Gastrocnemius medialis (tissue), 4 donors: Measurements from ENCODE around the gene DUT. TPM values are rescaled to one million over a fixed set of nuclear protein-coding genes. Genes with fewer than 3 reads are reported as not detected.

ENCODE experiments used
- ATAC-seq, 2 donors: fragments of 150-250 bp; one replicate each; pipeline ENCODE4 v1.9.1; 2016
- DNase-seq, 2 donors: peaks; one replicate each; pipeline ENCODE4 v3.0.0-alpha.2; 2019
- H3K27ac ChIP-seq, 4 donors: fragments of 200-600 bp; sonication (generic); 1 replicate in 1 of 4; 2 replicates in 3 of 4; pipeline ENCODE4 v1.5.1; 2016 to 2018; ENCODE audit warnings: mild to moderate bottlenecking in 2 of 4, moderate library complexity in 1 of 4
- H3K27me3 ChIP-seq, 3 donors: fragments of 200-600 bp; sonication (generic) in 2 of 3; 1 replicate in 1 of 3; 2 replicates in 2 of 3; pipeline versions ENCODE4 v1.5.1 to v1.6.0; 2016 to 2019; ENCODE audit warnings: mild to moderate bottlenecking in 1 of 3, moderate library complexity in 1 of 3
- H3K36me3 ChIP-seq, 2 donors: fragments of 200-600 bp; sonication (generic) in 1 of 2; one replicate each; pipeline ENCODE4 v1.5.1; 2017 to 2018
- H3K4me1 ChIP-seq, 2 donors: fragments of 200-600 bp; sonication (generic) in 1 of 2; one replicate each; pipeline ENCODE4 v1.5.1; 2016 to 2017; ENCODE audit warnings: mild to moderate bottlenecking in 2 of 2
- H3K4me3 ChIP-seq, 4 donors: fragments of 200-600 bp; sonication (generic) in 3 of 4; 1 replicate in 1 of 4; 2 replicates in 3 of 4; pipeline ENCODE4 v1.5.1; 2016 to 2019; ENCODE audit warnings: mild to moderate bottlenecking in 2 of 4
- H3K9me3 ChIP-seq, 3 donors: fragments of 200-600 bp; sonication (generic) in 2 of 3; 1 replicate in 1 of 3; 2 replicates in 2 of 3; pipeline ENCODE4 v1.5.1; 2016 to 2019
- CTCF ChIP-seq, 5 experiments: fragments of 450-650 bp in 3 of 5; fragments of 200-600 bp in 2 of 5; sonication (generic) in 2 of 5; IDR thresholded peaks in 4 of 5; conservative IDR thresholded peaks in 1 of 5; 1 replicate in 4 of 5; 2 replicates in 1 of 5; pipeline ENCODE4 v1.5.1; 2016 to 2019; ENCODE audit warnings: antibody characterized with exemption in 5 of 5, mild to moderate bottlenecking in 3 of 5, moderate library complexity in 3 of 5
- POLR2A ChIP-seq, 2 donors: fragments of 450-650 bp; IDR thresholded peaks; one replicate each; pipeline ENCODE4 v1.6.1; 2017; ENCODE audit warnings: antibody characterized with exemption in 2 of 2, mild to moderate bottlenecking in 2 of 2, moderate library complexity in 2 of 2
- in situ Hi-C, 4 donors: fragments of 200-750 bp; cut with MboI; loops; one replicate each; pipeline versions ENCODE4 v1.15.0 to v1.8.0; 2017; ENCODE audit warnings: low sequenced_read_pairs in 4 of 4
- intact Hi-C: fragments of 100-400 bp; cut with DNase I; formaldehyde crosslinking; loops from one replicate; pipeline ENCODE4 v1.15.1; 2023; ENCODE audit warnings: low total_unique reads
- total RNA-seq, 4 donors: library from RNA; depleted of rRNA; stranded (reverse); fragments of >200 nt; gene quantifications; one replicate each; pipeline versions ENCODE4 v1.1.0 to v1.2.3, GENCODE V29; 2016

DUT gene
- total RNA-seq, 4 donors from 2014 or later: 40.0 to 73.0 (median 45.0) TPM

DNA sequence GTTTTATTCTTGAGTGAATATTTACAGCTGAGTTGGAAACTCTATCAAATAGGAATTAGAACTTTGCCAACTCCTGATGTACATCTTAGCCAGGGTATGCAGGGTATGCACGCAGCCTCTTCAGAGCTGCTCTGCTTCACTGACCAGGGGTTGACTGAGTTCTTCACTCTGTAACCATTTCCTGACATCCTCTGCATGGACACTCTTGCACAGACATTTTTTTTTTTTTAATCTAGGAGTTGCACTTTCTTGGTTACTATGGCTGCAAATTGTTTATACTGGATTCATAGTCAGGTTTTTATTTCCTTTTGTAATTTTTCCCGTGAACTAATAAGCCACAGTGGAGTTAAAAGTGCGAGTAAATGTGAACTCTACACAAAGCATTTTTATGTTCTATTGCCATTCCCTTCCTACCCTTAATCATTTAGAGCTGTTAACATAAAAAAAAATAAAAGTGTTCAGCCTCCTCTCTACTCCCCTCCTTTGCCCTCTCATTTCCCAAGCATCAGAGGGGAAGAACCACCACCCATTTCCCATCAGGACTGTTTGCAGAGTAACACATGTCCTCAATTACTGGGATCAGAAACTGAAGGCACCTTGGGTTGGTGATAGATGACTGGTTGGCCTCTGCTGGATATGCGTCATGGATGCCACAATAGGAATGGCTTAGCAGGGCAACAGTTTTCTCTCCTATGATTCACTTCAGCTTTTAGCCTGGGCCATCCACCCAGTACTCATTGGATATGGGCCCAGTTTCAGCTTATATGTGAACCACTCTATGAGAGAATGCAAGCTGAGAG is 54.0 kb downstream of the DUT start:
- peaks cover 10 to 13% of the 10 kb centered on the region in 2 donors for H3K4me1 ChIP-seq
- no peak overlapping the region for H3K4me3 ChIP-seq
- no peaks in the 10 kb centered on the region for H3K27me3 ChIP-seq
- ATAC-seq: no peak
- no peaks in the 10 kb centered on the region for H3K9me3 ChIP-seq
- no peak overlapping the region for H3K27ac ChIP-seq
- DNase-seq: no peak
- no peak for TF ChIP-seq CTCF (IDR thresholded peaks at IDR 0.05 in 4 of 5, conservative IDR thresholded peaks at IDR 0.05 in 1 of 5)
- no peak for TF ChIP-seq POLR2A (IDR thresholded peaks at IDR 0.05)
- intact Hi-C loops (no loop called here), in situ Hi-C loops (no loop called here)
- no peaks in the 10 kb centered on the region for H3K36me3 ChIP-seq

DNA sequence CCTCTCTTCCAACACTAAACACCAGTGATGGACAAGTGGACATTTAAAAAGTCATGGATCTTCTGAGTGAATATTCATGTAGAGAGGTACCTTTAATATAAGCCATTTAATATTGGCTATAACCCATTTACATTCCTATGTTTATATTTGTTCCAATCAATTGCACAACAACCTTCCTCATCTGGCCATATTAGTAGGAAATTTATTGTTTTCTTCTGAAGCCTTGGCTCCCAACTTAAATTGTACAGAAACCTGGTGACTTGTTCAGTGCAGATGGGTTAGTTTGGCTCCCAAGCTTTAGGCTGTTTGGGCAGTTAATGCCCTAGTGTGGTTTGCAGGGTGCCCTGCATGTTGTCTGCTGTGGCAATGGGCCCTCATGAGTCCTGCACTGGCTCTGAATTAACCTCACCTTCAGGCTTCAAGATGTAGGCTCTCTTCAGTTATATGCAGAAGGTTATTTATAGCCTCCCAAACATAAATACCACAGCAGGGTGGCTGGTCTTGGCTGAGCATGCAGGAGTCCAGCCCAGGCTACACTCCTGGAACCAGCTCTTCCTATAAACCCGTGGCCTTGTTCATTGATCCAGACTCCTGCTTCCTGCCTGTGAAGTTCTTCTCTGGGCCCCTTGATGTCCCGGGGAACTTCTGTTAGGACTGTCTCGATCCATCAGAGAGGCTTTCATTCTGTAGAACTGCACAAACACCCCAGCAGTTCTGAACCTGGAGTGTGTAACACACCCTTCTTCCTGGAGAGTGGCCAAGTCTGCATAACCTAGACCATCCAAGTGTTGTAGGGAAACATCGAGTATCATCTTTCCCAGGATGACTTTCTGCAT is 57.0 kb downstream of the DUT start:
- intact Hi-C loops (no loop called here), in situ Hi-C loops (no loop called here)
- DNase-seq (no peak), ATAC-seq (no peak)
- no peak overlapping the region for H3K27ac ChIP-seq
- TF ChIP-seq POLR2A (IDR thresholded peaks at IDR 0.05) (no peak), CTCF (IDR thresholded peaks at IDR 0.05 in 4 of 5, conservative IDR thresholded peaks at IDR 0.05 in 1 of 5) (no peak)
- H3K4me1 ChIP-seq: peaks cover 10 to 13% of the 10 kb centered on the region in 2 donors
- no peaks in the 10 kb centered on the region for H3K27me3 ChIP-seq
- H3K4me3 ChIP-seq: no peak overlapping the region
- H3K9me3 ChIP-seq: no peaks in the 10 kb centered on the region
- no peaks in the 10 kb centered on the region for H3K36me3 ChIP-seq

DNA sequence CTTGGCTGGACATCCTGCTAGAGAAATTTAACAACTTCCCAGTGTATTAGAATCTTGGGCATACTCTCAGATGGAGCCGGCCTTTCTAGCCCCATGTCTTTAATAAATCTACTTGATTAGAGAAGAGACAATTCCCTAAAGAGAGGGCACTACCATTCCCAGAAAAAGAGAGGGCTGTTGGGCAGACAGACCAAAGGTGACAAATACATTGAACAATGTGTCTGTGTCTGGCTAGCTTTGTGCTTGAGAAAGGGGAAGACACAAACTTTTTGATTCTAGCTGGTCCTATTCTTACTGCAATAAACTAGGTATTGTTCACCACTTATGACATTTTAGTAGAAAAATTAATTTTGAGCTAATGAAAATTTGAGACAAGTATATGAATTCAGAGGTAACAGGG is 57.7 kb downstream of the DUT start:
- no peaks in the 10 kb centered on the region for H3K27me3 ChIP-seq
- no peak for TF ChIP-seq POLR2A (IDR thresholded peaks at IDR 0.05)
- no peak for TF ChIP-seq CTCF (IDR thresholded peaks at IDR 0.05 in 4 of 5, conservative IDR thresholded peaks at IDR 0.05 in 1 of 5)
- H3K9me3 ChIP-seq: no peaks in the 10 kb centered on the region
- no peaks in the 10 kb centered on the region for H3K36me3 ChIP-seq
- H3K4me1 ChIP-seq: peaks cover 10 to 16% of the 10 kb centered on the region in 2 donors
- intact Hi-C loops (no loop called here), in situ Hi-C loops (no loop called here)
- peak overlapping the region in 3 of 4 donors; percentile 4 to 34 (median 6) for H3K27ac ChIP-seq
- no peak for DNase-seq
- ATAC-seq: no peak
- no peak overlapping the region for H3K4me3 ChIP-seq

DNA sequence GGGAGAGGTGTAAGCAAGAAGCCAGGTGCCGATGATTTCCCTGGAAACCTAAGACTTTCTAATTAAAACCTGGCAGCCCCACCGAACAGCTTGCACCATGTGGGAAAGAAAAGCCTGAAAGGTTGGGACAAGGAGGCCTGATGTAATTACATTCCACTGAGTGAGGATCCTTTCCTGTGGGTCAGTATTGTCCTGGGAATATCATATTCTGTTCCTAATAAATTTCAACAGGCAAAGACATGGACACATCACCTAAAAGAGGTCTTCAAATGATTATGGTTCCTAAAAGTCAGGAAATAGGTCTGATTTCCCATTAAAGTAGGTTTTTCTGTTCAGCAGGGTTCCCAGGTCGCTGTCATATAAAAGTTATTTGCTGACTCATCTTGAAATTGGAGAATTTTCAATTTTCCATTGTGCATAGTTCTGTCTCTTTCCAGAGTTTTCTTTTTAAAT is 58.5 kb downstream of the DUT start:
- DNase-seq (no peak), ATAC-seq (peak; percentile 44 to 45)
- intact Hi-C loops: loop anchor here (10.0 kb wide), 1 partner anchor 255 kb away; the partner anchor contains the start of gene FBN1
- H3K36me3 ChIP-seq: no peaks in the 10 kb centered on the region
- no peaks in the 10 kb centered on the region for H3K9me3 ChIP-seq
- peak overlapping the region; percentile 4 to 34 (median 8) for H3K27ac ChIP-seq
- in situ Hi-C loops: no loop called here
- H3K27me3 ChIP-seq: no peaks in the 10 kb centered on the region
- H3K4me3 ChIP-seq: no peak overlapping the region
- TF ChIP-seq POLR2A (IDR thresholded peaks at IDR 0.05) (no peak), CTCF (IDR thresholded peaks at IDR 0.05 in 4 of 5, conservative IDR thresholded peaks at IDR 0.05 in 1 of 5) (no peak)
- peaks cover 10 to 24% of the 10 kb centered on the region in 2 donors for H3K4me1 ChIP-seq
